ENCODE results near the gene FOSL2.
"Not testable (repeated sequence)": the region's sequence is repeated elsewhere in the genome, so short reads cannot be mapped to it uniquely, and the experiment has no call there.

FOSL2 gene

GRCh38 chr2:28357948-28358667, 34.5 kb upstream of the FOSL2 start:
- no peak for DNase-seq (ENCODE audit: low read depth)

GRCh38 chr2:28358668-28359201, 33.9 kb upstream of the FOSL2 start:
- no peak for DNase-seq (ENCODE audit: low read depth)

- peak; percentile 73 for DNase-seq (ENCODE audit: low read depth)
These were observed 33.2 kb upstream of the FOSL2 start for GRCh38 chr2:28359222-28360057.

GRCh38 chr2:28360058-28360717, 32.5 kb upstream of the FOSL2 start:
- no peak for DNase-seq (ENCODE audit: low read depth)

GRCh38 chr2:28360718-28361293, 31.9 kb upstream of the FOSL2 start:
- DNase-seq (ENCODE audit: low read depth): no peak

- no peak for DNase-seq (ENCODE audit: low read depth)
These were observed 30.5 kb upstream of the FOSL2 start for GRCh38 chr2:28361991-28362710.

GRCh38 chr2:28362991-28363521, 29.6 kb upstream of the FOSL2 start:
- DNase-seq (ENCODE audit: low read depth): no peak

- DNase-seq (ENCODE audit: low read depth): no peak
These were observed 28.9 kb upstream of the FOSL2 start for GRCh38 chr2:28363686-28364280.

GRCh38 chr2:28364610-28365009, 28.0 kb upstream of the FOSL2 start:
- no peak for DNase-seq (ENCODE audit: low read depth)

GRCh38 chr2:28365158-28365557, 27.5 kb upstream of the FOSL2 start:
- no peak for DNase-seq (ENCODE audit: low read depth)

GRCh38 chr2:28366149-28366495, 26.5 kb upstream of the FOSL2 start:
- no peak for DNase-seq (ENCODE audit: low read depth)

GRCh38 chr2:28366496-28367282, 26.0 kb upstream of the FOSL2 start:
- no peak for DNase-seq (ENCODE audit: low read depth)

GRCh38 chr2:28367667-28368356, 24.8 kb upstream of the FOSL2 start:
- DNase-seq (ENCODE audit: low read depth): no peak

GRCh38 chr2:28368357-28368798, 24.3 kb upstream of the FOSL2 start:
- DNase-seq (ENCODE audit: low read depth): no peak

GRCh38 chr2:28369358-28369757, 23.3 kb upstream of the FOSL2 start:
- no peak for DNase-seq (ENCODE audit: low read depth)

GRCh38 chr2:28370354-28370753, 22.3 kb upstream of the FOSL2 start:
- DNase-seq (ENCODE audit: low read depth): no peak

- DNase-seq (ENCODE audit: low read depth): not testable (repeated sequence)
These were observed 20.9 kb upstream of the FOSL2 start for GRCh38 chr2:28371728-28372127.

- no peak for DNase-seq (ENCODE audit: low read depth)
These were observed 18.8 kb upstream of the FOSL2 start for GRCh38 chr2:28373854-28374253.

- DNase-seq (ENCODE audit: low read depth): no peak
These were observed 18.3 kb upstream of the FOSL2 start for GRCh38 chr2:28374331-28374730.

Measured in stimulated activated CD8-positive, alpha-beta memory T cell treated with anti-CD3 and anti-CD28 coated beads, Interleukin-15, amount 100 ng/mL, for 1 hour (primary cell).